Transverse colon (tissue), 4 donors: ENCODE measurements around the gene SSUH2. TPM values are rescaled to one million over a fixed set of nuclear protein-coding genes. Genes with fewer than 3 reads are reported as not detected.
A peak's percentile ranks its signal among the peaks of the same experiment; 100 is the strongest.

ENCODE experiments used
- DNase-seq: peaks from one replicate; pipeline ENCODE4 v3.0.0-alpha.2; 2019
- H3K27ac ChIP-seq, 4 donors: fragments of 200-600 bp; sonication (generic); 2 replicates each; pipeline ENCODE4 v1.5.1; 2016 to 2018; ENCODE audit warnings: inconsistent platforms in 4 of 4
- H3K27me3 ChIP-seq: fragments of 200-600 bp; sonication (generic); 2 replicates; pipeline ENCODE4 v1.5.1; 2017; ENCODE audit warnings: inconsistent platforms
- H3K36me3 ChIP-seq, 4 donors: fragments of 200-600 bp; sonication (generic); 2 replicates each; pipeline ENCODE4 v1.5.1; 2017 to 2019; ENCODE audit warnings: inconsistent platforms in 4 of 4
- H3K4me1 ChIP-seq, 4 donors: fragments of 200-600 bp; sonication (generic); 2 replicates each; pipeline ENCODE4 v1.5.1; 2017 to 2020; ENCODE audit warnings: inconsistent platforms in 4 of 4
- H3K4me3 ChIP-seq, 4 donors: fragments of 200-600 bp; sonication (generic); 1 replicate in 1 of 4; 2 replicates in 3 of 4; pipeline versions ENCODE4 v1.5.1 to v1.6.1; 2017 to 2019; ENCODE audit warnings: inconsistent platforms in 4 of 4
- H3K9me3 ChIP-seq, 2 donors: fragments of 200-600 bp; sonication (generic); 2 replicates each; pipeline ENCODE4 v1.5.1; 2017 to 2019; ENCODE audit warnings: inconsistent platforms in 2 of 2
- EP300 ChIP-seq: sonication (generic); formaldehyde crosslinking; IDR thresholded peaks from one replicate; pipeline ENCODE4 v1.6.1; 2017; ENCODE audit warnings: antibody characterized with exemption, low read depth
- POLR2A ChIP-seq: fragments of 450-650 bp; IDR thresholded peaks from one replicate; pipeline ENCODE4 v1.6.1; 2016; ENCODE audit warnings: antibody characterized with exemption, mild to moderate bottlenecking, moderate library complexity
- POLR2AphosphoS5 ChIP-seq, 3 donors: sonication (generic); formaldehyde crosslinking; IDR thresholded peaks; one replicate each; pipeline ENCODE4 v1.6.1; 2016; ENCODE audit warnings: antibody characterized with exemption in 3 of 3
- WGBS, 2 donors: methylation state at CpG; one replicate each; pipeline ENCODE4 v1.1.5; 2018; ENCODE audit warnings: low coverage in 1 of 2; 5-methylcytosine and 5-hydroxymethylcytosine counted together
- in situ Hi-C, 4 donors: fragments of 200-750 bp; cut with MboI; loops; one replicate each; pipeline versions ENCODE4 v1.15.0 to v1.15.1; 2017; ENCODE audit warnings: low sequenced_read_pairs in 3 of 4, low pct_ligation_motif_present in 1 of 4, low pct_unique_long_range_greater_than_20kb in 1 of 4
- intact Hi-C: fragments of 100-400 bp; cut with DNase I; formaldehyde crosslinking; loops from one replicate; pipeline ENCODE4 v1.15.1; 2023; ENCODE audit warnings: low total_unique reads
- total RNA-seq, 4 donors: library from RNA; depleted of rRNA; stranded (reverse); fragments of >200 nt; gene quantifications; one replicate each; pipeline ENCODE4 v1.1.0, GENCODE V29; 2016
- TF ChIP-seq, protein P1 (sequence below), 5 experiments: fragments of 200-600 bp in 3 of 5; fragments of 450-650 bp in 2 of 5; sonication (generic) in 3 of 5; IDR thresholded peaks; 1 replicate in 2 of 5; 2 replicates in 3 of 5; pipeline ENCODE4 v1.5.1; 2016 to 2017; ENCODE audit warnings: antibody characterized with exemption in 5 of 5, inconsistent platforms in 3 of 5, mild to moderate bottlenecking in 2 of 5, moderate library complexity in 1 of 5

Gene SSUH2
- total RNA-seq, 4 donors from 2014 or later, result 2.9 to 4.1 TPM; not detected in 2

DNA sequence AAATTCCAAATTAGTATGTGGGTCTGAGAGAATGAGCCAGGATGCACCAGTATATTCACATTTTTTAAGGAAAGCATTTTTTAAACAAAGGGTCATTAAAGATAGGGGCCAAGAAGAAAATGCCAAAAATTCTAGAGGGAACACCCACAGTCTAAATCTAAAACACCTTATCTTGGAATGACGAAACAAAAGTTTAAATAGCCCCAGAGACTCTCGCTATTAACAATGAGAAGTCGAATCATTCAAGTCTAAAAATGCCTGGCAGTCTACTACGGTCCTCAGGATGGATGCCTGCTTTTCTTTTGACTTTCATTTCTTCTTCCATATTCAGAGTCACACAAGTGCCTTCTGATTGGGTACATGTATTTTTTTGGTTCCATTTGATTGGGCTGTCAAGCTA, 66.3 kb downstream of the SSUH2 start:
- no peak overlapping the region for H3K27ac ChIP-seq
- TF ChIP-seq, protein P1, sequence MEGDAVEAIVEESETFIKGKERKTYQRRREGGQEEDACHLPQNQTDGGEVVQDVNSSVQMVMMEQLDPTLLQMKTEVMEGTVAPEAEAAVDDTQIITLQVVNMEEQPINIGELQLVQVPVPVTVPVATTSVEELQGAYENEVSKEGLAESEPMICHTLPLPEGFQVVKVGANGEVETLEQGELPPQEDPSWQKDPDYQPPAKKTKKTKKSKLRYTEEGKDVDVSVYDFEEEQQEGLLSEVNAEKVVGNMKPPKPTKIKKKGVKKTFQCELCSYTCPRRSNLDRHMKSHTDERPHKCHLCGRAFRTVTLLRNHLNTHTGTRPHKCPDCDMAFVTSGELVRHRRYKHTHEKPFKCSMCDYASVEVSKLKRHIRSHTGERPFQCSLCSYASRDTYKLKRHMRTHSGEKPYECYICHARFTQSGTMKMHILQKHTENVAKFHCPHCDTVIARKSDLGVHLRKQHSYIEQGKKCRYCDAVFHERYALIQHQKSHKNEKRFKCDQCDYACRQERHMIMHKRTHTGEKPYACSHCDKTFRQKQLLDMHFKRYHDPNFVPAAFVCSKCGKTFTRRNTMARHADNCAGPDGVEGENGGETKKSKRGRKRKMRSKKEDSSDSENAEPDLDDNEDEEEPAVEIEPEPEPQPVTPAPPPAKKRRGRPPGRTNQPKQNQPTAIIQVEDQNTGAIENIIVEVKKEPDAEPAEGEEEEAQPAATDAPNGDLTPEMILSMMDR (IDR thresholded peaks at IDR 0.05), result no peak
- TF ChIP-seq POLR2AphosphoS5 (IDR thresholded peaks at IDR 0.05) (no peak), EP300 (no peak), POLR2A (no peak)
- H3K4me1 ChIP-seq, result no peaks in the 10 kb centered on the region
- no peak overlapping the region for H3K4me3 ChIP-seq
- DNase-seq, result no peak
- H3K9me3 ChIP-seq, result no peaks in the 10 kb centered on the region
- in situ Hi-C loops (no loop called here), intact Hi-C loops (no loop called here)
- H3K27me3 ChIP-seq, result no peaks in the 10 kb centered on the region
- H3K36me3 ChIP-seq, result no peaks in the 10 kb centered on the region
- 78 to 86% methylated on average over 4 of the region's 4 CpGs for WGBS, 2 donors

GRCh38 chr3:8576841-8577571, 67.6 kb downstream of the SSUH2 start:
- in situ Hi-C loops, result no loop called here
- Histone ChIP-seq H3K4me3 (no peak overlapping the region), H3K9me3 (no peaks in the 10 kb centered on the region), H3K4me1 (no peaks in the 10 kb centered on the region), H3K36me3 (no peaks in the 10 kb centered on the region), H3K27ac (peak overlapping the region in 1 of 4 donors; percentile 29), H3K27me3 (no peaks in the 10 kb centered on the region)
- peak; percentile 11 for DNase-seq
- TF ChIP-seq POLR2A, result no peak
- peak in 2 of 3 donors; percentile 48 to 56 for TF ChIP-seq POLR2AphosphoS5 (IDR thresholded peaks at IDR 0.05)
- intact Hi-C loops, result no loop called here
- 56 to 62% methylated on average over 2 to 5 of the region's 5 CpGs for WGBS, 2 donors

- Histone ChIP-seq H3K36me3 (no peaks in the 10 kb centered on the region), H3K9me3 (no peaks in the 10 kb centered on the region), H3K27me3 (no peaks in the 10 kb centered on the region), H3K4me1 (no peaks in the 10 kb centered on the region), H3K27ac (peak overlapping the region in 2 of 4 donors; percentile 8 to 29), H3K4me3 (no peak overlapping the region)
- DNase-seq, result no peak
- TF ChIP-seq POLR2A (no peak), EP300 (no peak), POLR2AphosphoS5 (IDR thresholded peaks at IDR 0.05) (no peak)
- TF ChIP-seq, protein P1 (IDR thresholded peaks at IDR 0.05), result no peak
- WGBS, 2 donors, result 85% methylated on average over 6 of the region's 6 CpGs; no CpG with 5 or more reads in 1 of the 2 donors
- intact Hi-C loops, result no loop called here
- in situ Hi-C loops, result no loop called here
Observed at GRCh38 chr3:8576436-8576835, 68.2 kb downstream of the SSUH2 start.

- intact Hi-C loops, result no loop called here
- no peak for DNase-seq
Observed at GRCh38 chr3:8575364-8576104, 69.1 kb downstream of the SSUH2 start.

More at GRCh38 chr3:8575364-8576104, 69.1 kb downstream of the SSUH2 start:
- H3K27me3 ChIP-seq, result no peaks in the 10 kb centered on the region
- H3K27ac ChIP-seq, result no peak overlapping the region
- no peaks in the 10 kb centered on the region for H3K4me1 ChIP-seq
- in situ Hi-C loops, result no loop called here
- 60 to 91% methylated on average over 1 to 5 of the region's 5 CpGs for WGBS, 2 donors
- no peaks in the 10 kb centered on the region for H3K9me3 ChIP-seq
- no peaks in the 10 kb centered on the region for H3K36me3 ChIP-seq
- H3K4me3 ChIP-seq, result no peak overlapping the region
- no peak for TF ChIP-seq POLR2A
- TF ChIP-seq, protein P1 (IDR thresholded peaks at IDR 0.05), result no peak
- no peak for TF ChIP-seq EP300
- no peak for TF ChIP-seq POLR2AphosphoS5 (IDR thresholded peaks at IDR 0.05)
